Islet of Langerhans (tissue), 1 donor: Measurements from ENCODE around the gene SPINT1.
"Not testable (repeated sequence)": the region's sequence is repeated elsewhere in the genome, so short reads cannot be mapped to it uniquely, and the experiment has no call there.

Experiments used
- FAIRE-seq: peaks from one replicate; lab custom pipeline; 2011; peaks lifted over from hg19 to GRCh38; lab: Jason Lieb, UNC

Gene SPINT1

DNA sequence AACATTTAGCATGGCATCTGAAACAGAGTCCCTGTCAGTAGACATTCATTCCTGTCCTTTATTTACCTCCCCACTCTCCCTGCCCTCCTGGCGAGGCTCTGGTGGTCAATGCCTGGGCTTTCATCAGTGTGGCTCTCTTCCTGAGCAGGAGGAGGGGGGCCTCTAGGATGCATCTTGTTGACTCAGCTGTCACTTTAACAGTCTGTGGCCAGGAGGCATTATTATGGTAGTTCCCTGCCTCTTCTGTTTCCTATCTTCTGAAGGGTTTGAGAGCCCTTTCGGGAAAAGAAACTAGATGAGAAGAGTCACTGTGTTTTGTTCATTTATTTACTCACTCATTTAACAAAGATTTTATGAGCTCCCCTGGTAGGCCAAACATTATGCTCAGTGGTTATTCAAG lies 13.0 kb upstream of the SPINT1 start:
- no peak for FAIRE-seq

DNA sequence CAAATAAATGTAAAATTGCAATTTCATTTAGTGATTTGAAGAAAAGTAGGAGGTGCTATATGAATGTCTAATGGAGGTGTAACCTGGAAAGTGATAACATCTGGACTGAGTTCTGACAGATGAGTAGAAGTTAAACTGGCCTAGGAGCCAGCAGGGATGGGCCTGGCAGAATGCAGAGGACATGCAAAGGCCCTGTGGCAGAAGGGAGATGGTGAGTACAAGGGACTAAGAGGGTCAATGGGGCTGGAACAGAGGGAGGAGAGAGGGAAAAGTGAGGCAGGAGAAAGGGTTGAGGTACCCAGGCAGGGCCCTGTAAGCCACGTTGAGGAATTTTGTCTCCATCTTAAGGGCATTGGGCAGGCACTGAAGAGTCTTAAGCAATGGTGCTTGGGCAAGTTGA lies 12.0 kb upstream of the SPINT1 start:
- FAIRE-seq, result no peak

DNA sequence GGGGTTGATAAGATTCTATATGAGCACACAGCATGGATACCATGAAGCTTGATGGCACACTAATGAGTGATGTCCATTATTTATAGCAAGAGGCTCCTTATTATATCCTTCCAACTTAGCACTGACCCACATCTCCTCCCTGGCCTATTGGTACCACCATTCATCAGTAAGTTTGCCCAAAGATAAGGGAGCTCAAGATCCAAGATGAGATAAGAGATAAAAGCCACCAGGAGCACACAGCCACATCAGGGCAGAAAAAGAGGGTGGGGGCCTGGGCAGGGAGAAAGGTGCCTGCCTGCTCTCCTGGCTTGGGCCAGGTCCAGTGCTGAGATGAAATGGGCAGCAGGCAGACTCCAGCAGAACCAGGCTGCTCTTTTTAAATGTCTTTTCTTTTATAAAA lies 10.9 kb upstream of the SPINT1 start:
- FAIRE-seq, result no peak

DNA sequence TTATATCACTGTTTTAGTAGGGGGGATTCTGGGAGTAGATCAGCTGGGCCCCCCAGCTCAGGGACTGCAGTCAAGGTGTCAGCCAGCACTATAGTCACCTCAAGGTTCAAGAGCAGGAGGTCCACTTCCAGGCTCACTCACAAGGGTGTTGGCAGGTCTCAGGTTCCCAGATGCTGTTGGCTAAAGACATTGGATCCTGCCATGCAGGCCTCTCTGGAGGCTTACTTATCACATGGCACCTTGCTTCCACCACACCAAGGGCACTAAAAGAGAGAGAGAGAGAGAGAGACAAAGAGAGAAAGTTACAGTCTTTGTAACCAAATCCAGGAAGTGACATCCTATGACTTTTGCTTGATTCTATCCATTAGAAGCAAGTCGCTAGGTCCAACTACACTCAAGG lies 7.8 kb upstream of the SPINT1 start:
- no peak for FAIRE-seq

DNA sequence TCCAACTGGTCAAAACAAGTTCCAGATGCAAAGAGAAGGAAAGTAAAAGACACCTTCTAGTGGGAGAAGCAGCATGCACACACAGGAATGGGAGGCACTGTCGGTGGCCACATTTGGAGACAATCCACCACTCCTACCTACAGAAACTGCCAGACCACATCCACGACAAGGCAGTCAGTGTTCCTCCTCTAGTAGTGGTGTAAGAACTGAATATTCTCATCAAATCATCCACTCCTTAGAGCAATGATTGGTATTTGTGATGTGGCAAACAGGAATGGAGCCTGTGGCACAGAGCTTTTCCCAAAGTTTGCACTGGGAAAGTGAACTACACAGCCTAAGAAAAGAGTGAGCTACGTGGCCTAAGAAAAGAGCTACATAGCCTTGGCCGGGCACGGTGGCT lies 5.1 kb upstream of the SPINT1 start:
- no peak for FAIRE-seq

DNA sequence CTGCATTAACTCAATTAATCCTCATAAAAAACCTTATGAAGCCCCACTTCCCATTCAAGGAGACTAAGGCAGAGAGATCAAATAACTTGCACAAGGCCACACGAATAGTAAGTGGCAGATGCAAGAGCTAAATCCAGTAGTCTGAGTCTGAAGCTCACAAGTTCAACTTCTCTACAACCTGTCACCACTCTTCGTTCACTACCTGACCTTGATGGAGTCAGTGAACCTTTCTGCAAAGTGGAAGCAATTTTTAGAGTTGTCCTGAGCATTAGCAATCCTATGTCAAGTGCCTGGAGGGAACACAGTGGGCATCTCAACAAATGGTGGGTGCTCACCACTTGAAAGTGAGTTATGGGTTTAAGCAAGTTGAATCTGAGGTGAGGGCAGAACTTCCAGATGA lies 2.1 kb upstream of the SPINT1 start:
- FAIRE-seq, result no peak

DNA sequence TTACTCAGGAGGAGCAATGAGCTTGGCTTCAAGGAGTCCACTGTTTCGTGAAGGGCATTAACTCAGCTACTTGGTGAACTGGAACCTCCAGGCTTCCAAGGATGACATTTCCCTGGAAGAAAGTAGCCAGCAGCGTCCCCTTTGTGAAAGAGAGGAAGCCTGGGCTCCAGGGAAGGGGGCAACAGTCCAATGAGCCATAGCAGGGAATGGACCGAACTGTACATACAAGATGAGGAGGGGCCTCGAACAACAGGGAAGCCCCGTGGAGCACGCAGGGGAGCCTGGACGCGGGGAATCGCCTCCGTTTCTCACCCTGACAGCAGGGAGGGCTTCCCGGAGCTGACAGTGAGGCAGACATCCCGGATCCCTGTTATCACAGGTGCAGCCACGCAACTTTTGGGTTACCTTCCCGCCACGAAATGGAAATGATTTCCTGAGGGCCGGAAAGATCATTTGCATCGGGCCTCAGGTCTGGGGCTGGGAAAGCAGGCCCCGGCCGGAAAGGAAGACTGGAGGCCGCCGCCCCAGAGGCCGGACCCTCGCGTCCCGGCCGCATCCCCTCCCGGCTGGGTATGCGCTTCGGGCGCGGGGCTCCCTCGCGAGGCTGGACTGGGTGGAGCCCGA lies 475 bp upstream of the SPINT1 start:
- no peak for FAIRE-seq

DNA sequence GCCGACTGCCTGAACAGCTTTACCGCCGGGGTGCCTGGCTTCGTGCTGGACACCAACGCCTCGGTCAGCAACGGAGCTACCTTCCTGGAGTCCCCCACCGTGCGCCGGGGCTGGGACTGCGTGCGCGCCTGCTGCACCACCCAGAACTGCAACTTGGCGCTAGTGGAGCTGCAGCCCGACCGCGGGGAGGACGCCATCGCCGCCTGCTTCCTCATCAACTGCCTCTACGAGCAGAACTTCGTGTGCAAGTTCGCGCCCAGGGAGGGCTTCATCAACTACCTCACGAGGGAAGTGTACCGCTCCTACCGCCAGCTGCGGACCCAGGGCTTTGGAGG lies 815 bp downstream of the SPINT1 start:
- no peak for FAIRE-seq

DNA sequence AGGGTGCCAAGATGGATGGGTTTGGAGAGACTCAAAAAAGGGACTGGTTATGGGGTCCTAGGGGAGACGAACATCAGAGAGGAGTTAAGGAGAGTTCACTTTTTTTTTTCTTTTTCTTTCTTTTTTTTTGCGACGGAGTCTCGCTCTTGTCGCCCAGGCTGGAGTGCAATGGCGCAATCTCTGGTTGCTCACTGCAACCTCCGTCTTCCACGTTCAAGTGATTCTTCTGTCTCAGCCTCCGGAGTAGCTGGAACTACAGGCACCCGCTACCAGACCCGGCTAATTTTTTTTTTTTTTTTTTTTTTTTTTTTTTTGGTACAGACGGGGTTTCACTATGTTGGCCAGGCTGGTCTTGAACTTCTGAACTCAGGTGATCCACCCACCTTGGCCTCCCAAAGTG lies 1.2 kb downstream of the SPINT1 start:
- no peak for FAIRE-seq

DNA sequence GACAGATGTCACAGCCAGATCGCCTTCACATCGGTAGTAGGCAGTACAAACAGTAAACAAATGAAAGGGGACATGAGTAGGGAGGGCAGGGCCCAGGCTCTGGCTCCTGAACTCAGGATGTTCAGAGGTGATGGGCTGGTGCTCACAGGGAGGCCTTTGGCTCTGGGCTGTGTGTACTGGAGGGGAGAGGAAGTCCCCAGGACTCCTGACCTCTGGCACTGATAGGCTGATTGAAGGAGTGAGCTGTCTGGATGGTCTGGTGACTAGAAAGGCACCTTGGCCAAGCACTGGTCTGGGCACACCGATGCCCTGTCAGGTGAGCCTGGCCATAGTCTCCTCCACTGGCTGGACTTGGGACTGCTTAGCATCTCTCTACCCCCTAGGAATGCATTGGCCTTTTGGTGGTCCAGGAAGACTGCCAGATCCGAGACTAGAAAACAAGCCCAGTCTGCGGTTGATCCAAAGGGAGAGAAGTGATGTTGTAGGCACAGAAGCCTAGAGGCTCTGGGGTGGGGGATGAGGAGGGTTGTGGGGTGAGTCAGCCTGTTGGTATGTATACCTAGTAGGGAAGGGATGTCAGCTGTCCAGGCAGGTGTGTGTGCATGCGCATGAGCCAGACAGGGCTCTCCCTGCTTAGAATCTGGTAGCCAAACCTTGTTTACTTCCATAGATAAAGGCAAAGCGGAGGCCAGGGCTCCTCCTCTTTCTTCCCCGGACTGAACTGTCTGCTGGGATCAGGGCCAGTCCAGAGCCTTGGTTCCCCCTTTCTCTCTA lies 1.9 kb downstream of the SPINT1 start:
- FAIRE-seq, result no peak

DNA sequence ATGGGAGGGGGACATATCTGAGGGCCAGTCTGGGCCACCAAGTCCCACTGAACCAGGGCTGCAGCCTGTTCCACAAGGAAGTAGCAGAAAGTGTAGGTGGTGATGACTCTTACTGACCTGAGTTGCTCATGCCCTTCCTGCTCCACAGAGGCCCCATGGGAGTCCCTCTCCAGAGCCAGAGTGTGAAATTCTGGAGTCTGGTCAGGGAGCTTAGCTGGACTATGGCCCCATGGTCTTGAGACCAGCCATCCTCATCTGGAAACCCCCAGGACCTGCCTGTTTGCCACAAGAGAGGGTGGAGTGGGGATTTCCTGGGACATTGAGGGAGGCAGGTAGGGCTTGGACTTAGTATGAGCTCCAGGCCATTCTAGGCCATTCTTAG lies 3.0 kb downstream of the SPINT1 start:
- FAIRE-seq, result no peak

DNA sequence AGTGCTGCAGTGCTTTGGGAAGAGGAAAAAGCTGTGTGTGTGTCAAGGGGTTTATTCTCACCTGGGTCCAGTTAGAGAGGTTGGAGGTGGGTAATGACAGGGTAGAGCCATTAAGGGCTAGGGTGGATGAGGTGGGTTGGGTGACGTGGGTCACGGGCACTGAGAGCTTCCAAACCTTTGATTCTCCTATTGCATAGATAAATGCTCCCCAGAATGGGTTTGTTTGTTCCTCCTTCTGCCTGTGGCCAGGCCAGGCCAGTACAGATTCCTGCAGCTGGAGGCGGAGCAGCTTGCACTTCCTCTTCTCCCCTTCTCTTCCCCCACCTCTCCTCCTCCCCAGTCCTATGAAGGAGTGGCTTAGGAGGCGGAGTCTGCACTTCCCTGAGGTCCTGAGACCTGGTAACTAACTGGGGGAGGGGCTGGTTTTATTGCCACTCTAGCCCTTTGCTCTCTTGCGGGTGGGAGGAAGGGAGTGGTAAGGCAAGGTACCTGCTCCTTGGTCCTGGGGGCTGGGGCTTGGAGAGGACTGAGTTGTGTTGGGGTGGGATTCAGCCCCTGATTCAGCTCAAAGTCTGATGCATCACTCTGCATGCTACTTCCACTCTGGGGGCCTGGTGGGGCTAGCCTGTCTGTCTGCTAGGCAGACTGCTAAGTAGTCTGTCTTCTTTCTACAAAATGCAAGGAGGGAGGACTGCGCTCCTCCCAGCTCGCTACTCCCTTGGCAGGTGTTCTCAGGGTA lies 3.5 kb downstream of the SPINT1 start:
- no peak for FAIRE-seq

DNA sequence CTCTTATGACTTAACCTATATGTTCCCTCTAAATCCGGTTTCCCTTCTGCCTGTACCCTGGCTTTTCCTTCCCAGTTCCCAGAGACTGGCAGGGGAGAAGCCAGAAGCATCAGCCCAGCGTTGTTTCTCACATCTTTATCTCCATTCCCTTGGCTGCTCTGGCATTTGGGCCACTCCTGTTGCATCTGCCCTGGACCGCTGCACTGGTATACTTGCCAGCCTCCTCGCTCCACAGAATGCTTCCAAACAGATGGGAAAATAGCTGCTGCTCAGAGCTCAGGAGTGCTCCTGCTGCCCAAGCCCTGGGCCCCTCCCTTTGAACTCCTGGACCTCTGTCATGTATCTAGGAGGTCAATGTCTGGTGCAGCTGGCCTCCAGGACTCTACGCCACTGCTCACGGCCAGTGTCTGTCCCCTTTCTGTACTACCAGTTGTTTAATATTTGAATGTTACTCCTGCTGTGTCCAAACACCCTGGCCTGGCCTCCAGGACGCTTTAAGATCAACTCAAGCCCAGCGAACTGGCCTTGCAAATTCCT lies 6.8 kb downstream of the SPINT1 start:
- no peak for FAIRE-seq

DNA sequence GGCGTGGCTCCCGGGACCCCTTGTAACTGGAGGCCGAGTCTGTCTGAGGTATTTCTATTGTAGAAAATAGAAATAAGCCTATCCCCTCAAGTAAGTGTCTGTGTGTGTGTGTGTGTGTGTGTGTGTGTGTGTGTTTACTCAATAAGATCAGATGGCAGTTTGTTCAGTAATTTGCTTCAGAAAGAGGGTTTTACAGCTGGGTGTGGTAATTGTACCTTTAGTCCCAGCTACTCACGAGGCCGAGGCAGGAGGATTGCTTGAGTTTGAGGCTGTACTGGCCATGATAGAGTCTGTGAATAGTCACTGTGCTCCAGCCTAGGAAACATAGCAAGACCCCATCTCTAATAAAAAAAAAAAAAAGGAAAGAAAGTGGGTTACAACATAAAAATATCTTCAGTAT lies 8.7 kb downstream of the SPINT1 start:
- FAIRE-seq, result no peak

DNA sequence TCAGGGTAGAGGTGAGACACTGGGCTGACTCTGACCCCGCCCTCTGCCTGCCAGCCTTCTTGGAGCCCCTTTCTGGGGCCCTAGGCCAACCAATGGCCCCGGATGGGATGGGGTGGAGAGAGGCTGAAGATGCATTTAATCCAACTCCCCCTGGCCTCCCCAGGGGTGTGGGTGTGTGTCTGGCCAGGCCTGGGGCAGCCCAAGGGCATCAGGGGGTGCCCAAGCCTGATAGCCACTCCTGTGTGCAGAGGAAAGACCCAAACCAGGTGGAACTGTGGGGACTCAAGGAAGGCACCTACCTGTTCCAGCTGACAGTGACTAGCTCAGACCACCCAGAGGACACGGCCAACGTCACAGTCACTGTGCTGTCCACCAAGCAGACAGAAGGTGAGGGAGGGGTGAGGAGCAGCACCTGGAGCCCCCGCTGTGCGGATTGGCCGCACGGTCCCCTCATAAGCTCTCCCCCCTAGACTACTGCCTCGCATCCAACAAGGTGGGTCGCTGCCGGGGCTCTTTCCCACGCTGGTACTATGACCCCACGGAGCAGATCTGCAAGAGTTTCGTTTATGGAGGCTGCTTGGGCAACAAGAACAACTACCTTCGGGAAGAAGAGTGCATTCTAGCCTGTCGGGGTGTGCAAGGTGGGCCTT lies 9.5 kb downstream of the SPINT1 start:
- no peak for FAIRE-seq

DNA sequence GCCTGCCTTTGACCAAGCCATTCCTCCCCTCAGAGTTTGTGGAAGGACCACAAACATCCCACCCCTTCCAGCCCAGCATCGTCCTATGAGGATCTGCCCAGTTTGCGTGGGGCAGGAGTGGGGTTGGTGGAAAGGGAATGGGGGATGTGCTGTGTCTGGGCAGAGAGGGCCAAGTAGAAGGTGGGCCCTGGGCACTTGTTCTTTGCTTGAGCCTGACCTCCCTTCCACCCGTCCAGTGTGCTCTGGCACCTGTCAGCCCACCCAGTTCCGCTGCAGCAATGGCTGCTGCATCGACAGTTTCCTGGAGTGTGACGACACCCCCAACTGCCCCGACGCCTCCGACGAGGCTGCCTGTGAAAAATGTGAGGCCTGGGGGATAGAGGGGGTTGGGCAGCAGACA lies 10.3 kb downstream of the SPINT1 start:
- FAIRE-seq, result no peak

DNA sequence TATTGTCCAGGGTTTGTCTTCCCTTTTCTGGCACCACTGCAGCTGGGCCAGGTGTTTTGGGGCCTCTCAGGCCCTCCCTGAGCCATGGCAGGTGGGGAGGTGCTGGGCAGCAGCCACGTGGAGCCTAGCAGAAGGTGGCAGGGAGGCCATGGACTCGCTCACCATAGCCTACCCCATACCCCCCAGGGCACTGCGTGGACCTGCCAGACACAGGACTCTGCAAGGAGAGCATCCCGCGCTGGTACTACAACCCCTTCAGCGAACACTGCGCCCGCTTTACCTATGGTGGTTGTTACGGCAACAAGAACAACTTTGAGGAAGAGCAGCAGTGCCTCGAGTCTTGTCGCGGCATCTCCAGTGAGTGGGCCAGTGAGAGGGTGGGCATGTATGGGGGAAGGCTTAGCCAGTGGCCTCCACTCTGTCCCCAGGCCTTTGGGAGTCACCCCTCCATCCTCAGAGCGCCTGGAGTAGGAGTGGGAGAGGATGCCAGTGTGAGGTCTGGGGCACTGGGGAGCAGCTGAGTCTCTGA lies 11.9 kb downstream of the SPINT1 start:
- no peak for FAIRE-seq

DNA sequence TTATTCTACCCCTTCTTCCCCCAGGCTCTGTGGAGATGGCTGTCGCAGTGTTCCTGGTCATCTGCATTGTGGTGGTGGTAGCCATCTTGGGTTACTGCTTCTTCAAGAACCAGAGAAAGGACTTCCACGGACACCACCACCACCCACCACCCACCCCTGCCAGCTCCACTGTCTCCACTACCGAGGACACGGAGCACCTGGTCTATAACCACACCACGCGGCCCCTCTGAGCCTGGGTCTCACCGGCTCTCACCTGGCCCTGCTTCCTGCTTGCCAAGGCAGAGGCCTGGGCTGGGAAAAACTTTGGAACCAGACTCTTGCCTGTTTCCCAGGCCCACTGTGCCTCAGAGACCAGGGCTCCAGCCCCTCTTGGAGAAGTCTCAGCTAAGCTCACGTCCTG lies 12.9 kb downstream of the SPINT1 start:
- no peak for FAIRE-seq

DNA sequence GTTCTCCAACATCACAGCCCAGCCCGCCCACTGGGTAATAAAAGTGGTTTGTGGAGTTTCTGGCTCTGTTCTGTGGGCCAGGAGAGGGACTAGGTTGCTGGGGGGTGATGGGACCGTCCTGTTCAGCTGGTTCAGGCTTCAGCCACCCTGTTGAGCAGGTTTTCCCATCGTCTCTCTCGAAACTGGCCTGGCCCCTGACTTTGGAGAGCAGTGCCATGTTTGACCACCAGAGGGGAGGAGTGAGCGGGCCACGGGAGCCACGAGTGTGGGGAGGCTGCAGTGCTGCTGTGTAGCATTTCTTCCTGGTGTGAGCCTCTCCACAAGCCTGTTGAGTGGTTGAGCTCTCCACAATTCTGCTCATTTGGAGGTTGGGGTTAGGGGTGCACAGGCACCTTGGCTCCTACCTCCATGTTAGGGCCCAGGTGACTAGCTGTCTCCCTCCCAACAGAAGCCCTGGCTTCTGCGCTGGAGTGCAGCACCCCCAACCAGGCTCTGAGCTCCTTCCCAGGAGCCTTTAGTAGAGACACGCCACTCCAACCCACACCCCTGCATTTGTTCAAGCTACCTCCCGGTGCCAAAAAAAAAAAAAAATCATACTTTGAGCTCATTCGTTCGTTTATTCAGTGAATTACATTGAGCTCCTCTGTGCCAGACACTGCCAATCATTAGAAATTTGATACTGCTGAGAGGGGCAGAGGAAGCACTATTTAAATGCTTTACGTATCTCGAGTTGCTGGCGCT lies 13.9 kb downstream of the SPINT1 start:
- FAIRE-seq, result no peak

DNA sequence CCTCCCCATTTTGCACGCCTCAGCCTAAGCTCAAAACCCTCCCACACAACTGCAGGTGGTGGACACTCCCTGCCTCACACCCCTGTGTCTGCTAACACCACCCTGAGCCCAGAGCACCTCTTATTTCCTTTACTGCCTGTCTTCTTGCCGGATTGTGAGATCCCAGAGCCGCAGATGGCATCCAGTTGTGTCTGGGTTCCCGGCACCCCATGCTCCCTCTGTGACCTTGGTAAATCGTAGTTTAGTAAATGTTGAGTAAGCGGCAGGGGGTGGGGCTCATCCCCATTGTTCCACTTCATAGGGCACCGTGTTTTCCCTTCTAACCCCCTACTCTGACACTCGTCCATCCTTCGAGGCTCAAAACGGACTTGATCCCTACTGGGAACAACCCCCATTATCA lies 14.9 kb downstream of the SPINT1 start:
- FAIRE-seq, result no peak

DNA sequence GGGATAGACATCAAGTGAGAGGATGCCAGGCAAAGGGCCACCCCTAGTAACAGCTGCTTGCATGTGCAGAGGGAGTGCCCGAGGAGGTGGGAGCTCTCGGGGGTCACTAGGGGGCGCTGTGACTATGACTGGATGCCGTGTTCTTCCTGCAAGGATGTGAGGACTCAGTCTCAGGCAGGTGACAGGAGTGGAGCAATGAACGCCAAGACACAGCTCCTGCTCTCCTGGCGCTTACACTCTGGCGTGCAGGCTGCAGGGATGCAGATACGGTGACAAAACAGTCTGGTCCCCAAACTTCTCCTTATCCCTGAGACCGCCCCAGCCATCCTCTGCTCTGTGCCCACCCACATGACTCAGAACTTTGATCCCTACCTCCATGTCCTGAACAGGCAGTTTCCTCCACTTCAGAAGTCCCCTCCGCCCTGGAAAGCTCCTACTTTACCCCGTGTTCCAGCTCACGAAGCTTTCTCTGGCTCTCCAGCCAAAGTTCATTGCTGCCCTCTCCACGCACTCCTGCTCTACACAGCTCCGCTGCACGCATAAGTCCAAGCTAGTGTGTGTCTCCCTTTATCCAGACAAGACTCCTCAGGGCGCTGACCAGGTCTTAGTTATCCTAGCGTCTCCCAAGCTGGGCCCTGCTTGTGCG lies 15.5 kb downstream of the SPINT1 start:
- FAIRE-seq, result no peak

DNA sequence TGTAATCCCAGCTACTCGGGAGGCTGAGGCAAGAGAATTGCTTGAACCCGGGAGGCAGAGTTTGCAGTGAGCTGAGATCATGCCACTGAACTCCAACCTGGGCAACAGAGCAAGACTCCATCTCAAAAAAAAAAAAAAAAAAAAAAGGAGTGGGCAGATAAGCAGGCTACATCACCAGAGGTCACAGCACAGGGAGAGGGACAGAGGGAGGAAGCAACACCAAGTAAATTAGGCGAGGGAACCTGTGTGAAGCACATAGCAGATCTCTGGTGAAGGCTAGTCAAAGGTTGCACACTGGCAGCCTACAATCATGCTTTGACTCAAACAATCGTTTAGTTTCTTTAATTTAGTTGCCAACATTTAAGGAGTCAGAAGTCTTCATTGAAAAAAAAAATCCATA lies 17.3 kb downstream of the SPINT1 start:
- not testable (repeated sequence) for FAIRE-seq
